ENCODE results near the gene CALD1.

Gene CALD1

DNA sequence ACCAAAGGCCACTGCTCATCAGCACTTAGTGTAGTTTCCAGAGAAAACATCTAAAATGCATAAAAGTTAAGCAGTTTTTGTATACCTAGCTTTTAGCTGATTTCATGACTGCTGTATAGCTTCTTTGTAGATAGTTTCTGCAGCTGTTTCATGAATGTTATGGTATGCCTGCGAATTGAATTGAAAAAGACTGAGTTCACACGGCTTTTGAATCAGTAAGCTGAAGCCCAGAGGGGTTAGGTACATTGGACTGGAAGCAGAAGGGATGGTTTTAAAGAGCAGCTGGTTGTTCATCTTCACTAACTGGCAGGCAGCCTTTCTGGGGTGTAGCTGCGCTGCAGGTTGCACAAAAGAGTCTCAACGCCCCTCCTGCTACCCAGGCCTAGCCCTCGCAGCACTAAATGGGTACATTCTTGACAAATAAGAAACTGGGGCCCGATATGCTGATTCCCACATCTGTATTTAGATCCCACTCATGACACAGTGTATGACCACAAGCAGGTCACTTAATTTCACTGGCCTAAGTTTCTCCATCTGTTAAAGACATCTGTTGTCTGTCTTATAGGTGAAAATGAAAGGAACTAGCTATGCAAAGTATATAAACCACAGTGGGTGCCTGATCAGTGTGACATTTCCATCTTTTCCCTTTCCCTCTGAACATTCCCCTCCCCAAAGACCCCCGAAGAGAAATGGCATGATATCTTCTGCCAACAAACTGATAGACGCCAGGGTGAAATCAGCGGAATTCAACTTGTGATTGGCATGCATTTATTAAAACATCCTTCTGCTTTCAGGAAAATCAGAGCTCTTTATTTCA lies 120.9 kb downstream of the CALD1 start:
- no peak for DNase-seq

DNA sequence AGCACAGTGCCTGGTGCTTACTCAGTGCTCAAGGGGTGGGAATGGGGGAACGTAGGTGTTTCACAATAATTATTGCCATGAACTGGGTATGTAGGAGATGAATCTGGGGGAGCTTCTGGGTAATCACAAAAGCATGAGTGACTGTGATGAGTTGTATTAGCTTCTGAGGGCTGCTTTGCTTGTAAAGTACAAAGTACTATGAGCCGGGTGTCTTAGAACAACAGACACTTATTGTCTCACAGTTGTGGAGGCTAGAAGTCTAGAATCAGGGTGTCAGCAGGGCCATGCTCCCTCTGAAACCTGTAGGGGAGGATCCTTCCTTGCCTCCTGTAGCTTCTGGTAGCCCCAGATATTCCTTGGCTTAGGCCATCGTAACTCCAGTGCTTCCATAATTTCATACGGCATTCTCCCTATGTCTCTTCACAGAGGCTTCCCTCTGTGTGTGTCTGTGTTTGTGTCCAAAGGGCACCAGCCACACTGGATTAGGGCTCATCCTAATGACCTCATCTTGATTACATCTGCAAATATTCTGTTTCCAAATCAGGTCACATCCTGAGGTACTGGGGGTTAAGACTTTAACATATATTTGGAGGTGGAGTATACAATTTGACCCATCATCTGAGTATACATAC lies 122.1 kb downstream of the CALD1 start:
- DNase-seq: no peak

DNA sequence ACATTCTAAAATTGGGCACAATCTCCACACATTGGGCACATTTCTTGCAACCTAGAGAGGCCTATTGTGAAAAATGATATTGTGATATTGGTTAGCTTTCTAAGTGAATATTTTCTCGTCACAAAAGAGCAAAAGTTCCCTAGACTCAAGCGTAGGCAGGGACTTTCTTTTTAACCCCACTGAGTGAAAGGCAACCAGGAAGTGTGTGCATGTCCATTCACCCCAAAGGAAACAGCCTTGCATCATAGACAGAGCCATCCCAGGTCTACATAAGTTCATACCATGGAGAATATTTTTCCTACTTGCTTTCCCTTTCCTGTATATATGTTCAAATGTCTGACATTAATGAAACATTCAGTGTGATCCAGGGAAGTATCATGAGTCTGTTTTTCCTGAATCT lies 122.6 kb downstream of the CALD1 start:
- DNase-seq: no peak

DNA sequence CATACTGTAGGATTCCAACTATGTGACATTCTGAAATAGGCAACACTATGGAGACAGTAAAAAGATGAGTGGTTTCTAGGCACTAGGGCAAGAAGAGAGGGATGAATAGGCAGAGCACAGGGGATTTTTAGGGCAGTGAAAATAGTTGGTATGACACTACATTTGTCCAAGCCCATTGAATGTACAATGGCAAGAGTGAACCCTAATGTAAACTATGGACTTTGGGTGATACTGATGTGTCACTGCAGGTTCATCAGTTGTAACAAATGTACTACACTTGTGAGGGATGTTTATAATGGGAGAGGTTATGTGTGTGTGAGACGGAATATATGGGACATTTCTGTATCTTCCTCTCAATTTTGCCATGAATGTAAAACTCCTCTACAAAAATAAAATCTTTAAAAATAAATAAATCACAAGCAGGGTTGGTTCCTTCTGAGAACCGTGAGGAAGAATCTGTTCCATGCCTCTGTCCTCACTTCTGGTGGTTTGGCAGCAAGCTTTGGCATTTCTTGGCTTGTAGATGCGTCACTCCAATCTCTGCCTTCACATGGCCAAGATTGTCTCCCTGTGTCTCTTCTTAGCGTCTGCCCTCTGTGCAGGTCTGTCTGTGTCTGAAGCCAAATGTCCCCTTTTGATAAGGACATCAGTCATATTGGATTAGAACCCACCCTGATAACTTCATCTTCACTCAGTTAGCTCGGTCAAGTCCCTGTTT lies 123.8 kb downstream of the CALD1 start:
- no peak for DNase-seq

DNA sequence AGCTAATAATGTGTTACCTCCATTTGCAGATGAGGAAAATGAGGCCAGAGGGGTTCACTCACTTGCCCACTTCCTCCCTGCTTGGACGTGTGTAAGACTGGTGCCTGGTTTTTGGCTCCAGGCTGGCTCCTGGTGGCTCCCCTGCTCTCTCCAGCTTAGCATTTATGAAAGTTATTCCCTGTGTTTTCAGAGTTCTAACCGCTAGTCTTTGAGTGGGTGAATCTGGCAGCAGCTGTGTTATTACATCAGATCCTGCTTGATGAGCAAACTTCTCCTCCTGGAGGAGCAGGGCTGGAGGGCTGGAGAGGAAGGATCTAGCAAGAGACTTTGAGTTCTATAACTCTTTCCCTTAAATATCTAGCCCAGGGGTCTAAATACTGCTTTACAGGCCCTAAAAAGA lies 125.9 kb downstream of the CALD1 start:
- DNase-seq: no peak

DNA sequence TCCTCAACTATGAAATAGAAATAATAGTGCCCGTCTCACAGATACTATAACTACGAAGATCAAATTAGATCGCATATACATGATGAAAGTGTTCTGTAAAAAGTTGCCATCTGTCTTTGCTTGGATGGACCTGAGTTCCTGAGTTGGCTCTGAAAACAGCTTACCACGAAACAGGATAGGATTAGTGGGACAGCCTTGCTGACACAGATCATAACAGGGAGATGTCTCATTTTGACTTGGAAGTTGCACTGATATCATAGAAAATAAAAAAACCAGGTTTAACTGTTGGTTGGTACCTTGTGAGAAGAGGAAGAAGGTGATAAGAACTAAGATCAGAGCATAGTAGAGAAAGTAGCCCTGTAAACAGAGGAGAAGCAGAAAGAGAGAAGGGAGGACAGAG lies 127.6 kb downstream of the CALD1 start:
- DNase-seq: no peak

DNA sequence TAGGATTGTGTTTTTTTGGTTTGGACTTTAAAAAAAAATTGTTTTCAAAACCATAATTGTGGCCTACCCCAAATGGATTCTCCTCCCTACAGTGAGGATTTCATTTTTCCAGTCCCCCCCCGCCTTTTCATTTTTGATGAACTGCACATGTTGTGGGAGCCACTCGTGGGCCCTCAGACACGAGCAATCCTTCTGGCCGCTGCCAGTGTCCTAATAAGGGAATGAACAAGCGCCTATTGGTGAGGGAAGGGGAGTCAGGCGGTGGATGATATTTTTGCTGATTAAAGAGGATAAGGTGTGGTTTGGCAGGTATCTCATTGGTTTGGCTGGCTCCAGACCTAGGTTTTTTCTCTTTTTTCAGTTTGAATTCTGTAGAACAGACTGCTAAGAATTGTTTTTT lies 128.2 kb downstream of the CALD1 start:
- no peak for DNase-seq

DNA sequence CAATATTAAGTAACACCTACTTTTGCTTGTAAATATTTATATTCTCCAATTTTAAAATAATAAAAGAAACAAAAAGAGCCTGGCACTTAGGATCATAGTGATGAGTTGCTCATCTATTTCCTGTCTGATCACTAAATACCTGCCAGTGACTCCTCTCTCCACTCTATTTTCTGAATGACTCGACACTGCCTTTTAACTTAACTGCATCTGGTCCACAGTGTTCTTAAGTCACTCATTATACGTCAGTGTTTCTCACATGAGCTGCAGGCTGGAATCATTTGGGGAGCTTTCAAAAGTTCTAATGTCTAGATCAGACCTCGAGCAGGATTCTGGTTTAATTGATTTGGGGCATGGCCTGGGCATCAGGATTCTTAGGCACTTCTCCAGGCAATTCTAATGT lies 128.9 kb downstream of the CALD1 start:
- DNase-seq: no peak

DNA sequence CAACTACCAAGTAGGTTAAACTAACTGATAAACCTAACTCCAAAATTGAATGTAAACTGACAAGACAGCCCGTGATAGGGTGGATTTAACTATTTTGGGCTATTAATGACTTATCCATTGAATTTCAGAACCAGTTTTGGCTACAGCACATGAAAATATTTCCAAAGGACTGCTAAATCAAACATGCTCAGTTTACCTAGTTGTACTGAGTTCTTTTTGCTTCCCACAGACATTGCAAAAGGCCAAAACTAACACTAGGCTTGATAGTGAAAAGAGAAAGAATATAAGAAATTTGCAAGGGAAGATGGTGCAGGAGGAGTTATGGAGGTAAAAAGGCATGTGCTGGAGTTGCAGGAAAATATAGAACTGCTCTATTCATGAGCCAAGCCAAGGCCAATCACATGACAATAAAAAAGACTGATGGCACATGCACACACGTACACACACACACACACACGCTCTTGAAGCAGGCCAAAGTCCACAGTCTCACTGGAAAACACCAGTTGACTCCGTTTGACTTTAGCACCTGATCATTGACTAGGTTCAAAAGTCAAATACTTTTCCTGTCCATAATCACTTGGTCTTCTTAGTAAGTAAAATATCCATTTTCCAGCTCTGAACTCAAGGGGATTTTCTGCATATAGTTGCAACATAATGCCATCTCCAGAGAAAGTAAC lies 130.9 kb downstream of the CALD1 start:
- no peak for DNase-seq

DNA sequence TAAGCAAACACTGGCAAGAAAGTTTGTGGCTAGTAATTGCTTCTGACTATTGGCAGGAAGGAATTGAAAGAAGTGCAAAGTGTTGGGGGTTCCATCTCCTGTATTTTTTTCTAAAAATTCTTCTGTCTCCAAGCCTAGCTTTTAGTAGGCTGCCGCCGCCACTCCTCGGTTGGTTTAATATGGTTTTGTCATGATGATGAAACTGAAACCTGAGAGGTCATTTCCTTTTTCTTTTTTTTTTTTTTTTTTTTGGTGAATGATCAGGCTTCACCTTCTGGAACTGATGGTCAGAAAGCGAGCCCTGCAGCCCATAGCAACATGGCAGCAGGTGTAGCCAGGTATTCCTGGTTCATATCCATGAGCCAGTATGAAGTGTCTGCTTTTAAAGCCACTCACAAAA lies 131.5 kb downstream of the CALD1 start:
- no peak for DNase-seq

DNA sequence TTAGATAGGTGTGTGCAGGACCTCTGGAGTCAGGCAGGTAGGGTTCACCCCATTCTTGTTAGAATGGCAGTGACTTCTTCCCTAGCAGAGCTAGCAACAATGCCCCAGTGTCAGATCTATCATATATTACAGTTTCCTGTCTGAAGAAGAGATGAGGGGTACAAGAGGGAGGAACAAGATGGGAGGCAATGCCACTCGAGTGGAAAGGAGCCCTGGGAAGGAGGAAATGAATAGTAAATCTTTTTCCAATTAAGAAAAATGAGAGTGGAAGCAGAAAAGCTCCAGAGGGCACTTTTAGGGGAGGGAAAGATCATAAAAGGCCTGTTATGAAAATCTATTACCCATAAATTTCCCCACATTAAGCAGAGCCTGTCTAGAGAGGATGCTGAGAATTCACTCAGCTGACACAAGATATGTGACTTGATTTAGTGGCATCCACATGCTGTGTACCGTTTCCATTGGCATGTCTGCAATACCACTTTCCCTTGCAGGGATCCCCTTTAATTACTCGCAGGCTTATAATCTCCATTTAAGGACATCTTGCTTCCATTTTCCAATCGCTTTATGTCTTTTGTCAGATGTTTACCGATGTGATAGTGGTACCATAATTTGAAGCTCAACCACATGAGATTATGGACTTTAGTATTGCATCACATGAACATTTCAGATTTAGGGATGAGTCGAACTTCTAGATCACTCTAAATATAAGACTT lies 136.9 kb downstream of the CALD1 start:
- no peak for DNase-seq

DNA sequence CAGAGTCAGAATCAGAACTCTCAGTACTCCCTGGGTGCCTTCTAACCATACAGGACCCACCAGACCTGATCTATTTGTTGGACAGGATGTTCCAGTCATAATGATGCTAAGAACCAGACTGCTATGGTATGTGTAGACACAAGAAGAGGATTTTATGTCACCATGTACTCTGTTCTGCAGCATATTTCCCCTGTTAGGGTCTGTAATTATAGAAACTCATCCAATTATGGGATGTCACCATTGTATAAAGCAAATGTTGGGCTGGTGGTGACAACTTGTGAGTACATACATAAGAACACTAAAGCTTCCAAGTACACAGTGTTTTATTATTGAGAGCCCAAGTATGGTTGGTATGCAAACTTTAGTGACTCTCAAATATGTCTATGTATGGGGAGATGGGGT lies 139.8 kb downstream of the CALD1 start:
- DNase-seq: no peak

DNA sequence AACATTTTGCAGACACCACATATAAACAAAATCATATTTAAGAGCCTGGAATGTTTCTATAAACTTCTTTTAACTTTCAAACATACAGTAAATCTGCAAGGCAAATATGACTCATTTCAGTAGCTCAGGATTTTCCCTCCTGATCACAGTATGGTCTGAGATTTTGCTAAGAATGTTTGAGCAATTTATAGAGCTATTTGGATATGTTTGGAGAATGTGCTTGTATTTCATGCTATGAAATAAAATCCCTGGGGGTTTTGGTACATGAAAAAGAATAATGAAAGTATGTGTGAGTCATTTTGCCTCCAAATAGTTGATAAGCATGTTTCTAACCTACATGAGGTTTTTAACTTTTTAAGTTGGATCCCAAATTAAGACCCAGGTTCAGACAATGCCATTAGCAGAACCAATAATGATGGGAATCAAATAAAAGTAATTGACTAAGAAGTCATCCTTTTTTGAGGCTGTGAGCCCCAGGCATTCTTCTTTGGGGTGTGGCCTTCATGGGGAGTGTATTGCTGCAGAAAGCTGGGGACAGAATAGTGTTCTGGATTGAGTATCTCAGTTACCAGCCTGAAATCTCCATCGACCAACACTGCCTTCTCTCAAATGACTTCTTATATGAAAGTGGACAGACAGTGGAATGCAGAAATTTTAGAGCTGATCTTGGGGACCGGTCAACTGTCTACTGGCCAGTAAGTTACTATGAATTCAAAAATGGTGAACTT lies 140.8 kb downstream of the CALD1 start:
- DNase-seq: no peak

DNA sequence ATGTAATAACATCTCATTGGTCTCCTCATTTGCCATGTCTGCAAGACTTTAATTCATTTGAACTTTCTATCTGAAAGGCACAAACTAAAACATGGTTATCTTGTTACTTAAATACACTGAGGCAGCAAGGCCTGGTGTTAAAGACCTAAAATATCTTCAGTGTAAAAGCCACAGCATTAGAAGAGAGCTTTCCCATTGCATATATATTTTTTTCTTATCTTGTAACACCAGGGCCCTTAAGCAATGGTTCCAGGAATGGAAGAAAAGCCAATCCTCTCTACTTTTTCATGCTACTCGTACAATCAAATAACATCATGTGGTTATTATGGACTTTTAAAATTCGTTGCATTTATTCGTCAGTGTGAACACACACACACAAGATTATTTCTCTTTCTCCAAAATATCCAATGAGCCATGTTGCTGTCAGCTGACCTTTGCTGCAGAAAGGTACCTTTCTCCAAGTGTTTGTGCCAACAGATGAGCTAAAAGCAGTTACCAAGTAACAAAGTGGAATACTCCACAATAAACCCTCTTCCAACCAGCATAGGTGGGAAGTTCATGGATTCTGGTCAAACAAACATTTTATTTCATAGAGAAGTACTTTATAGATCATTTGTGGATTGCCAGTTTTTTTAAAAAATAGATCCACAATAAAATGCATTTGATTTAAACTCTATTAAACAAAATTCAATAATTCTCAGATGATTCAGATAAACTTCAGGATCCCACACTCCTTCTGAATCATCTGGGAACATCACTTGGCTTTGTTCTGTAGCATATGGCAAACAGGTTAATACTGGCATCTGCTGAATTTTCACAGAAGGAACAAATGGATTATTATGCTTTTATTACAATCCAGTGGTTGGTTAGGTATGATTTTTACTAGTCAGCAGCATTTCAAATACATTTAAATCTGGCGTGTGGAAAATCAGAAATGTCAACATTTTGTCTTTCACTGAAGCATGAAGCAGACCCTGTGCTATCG lies 143.6 kb downstream of the CALD1 start:
- no peak for DNase-seq

DNA sequence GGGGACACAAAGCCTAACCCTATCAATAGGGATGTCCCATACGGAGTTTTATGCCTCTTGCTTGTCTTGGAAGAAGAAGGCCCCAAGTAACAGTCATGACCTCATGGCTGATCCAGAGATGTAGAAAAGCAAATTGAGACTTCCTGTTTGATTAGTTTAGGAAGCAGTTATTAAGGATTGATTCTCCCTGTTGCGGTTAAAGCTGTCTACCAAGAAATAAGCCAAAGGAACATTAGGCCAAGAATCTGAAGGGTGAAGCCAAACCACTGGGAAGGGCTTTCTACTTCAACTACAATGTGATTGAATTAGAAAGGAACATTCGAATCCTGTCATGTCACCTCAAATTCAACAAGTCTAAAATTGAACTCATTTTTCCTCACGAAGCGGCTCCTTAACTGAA lies 146.3 kb downstream of the CALD1 start:
- DNase-seq: no peak

DNA sequence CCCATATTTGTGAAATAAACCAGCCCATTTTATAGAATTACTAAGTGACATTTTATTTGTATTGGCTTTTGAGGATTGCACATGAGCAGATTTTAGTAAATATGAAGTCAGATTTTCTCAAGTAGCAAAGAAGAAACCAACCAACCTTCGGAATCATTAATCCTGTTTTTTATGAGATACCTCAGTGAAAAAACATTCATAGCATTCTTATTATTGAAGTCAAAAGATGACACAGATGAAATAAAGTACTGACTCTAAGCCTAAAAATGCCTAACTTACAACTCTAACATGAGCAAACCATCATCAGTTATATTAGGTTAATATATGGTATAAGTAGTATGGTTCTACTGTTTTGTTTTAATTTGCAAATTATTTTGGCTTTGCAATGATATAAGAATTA lies 147.0 kb downstream of the CALD1 start:
- DNase-seq: no peak

DNA sequence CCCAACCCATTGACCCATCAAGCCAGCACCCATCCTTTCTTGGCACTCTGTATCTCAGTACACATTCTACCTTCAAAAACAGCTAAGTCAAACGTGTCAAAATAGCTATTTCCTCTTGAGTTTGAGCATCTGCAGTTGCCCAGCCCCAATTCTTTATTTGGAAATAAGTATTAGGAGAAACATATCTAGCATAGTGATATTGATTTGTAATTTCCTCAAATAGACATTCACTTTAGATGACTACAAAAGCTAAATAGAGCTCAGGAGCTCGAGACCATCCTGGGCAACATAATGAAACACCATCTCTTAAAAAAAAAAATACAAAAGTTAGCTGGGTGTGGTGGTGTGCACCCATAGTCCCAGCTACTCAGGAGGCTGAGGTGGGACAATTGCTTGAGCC lies 147.6 kb downstream of the CALD1 start:
- no peak for DNase-seq

DNA sequence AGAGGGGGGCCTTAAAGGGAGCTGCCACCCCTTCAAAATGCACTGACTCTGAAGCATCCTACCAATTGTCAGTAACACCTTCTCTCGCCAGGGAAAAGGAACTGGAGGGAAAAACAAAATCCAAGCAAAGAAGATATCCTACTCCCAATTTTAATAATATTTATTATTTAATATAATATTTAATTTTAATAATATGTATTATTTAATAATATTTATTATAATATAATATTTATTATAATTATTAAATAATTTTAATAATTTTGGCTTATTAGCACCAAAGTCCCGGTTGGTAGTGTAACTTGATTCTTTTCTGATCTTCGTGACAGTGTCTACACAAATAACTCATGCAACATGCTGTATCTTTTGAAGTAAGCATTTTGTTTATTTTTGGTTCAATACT lies 148.3 kb downstream of the CALD1 start:
- no peak for DNase-seq

DNA sequence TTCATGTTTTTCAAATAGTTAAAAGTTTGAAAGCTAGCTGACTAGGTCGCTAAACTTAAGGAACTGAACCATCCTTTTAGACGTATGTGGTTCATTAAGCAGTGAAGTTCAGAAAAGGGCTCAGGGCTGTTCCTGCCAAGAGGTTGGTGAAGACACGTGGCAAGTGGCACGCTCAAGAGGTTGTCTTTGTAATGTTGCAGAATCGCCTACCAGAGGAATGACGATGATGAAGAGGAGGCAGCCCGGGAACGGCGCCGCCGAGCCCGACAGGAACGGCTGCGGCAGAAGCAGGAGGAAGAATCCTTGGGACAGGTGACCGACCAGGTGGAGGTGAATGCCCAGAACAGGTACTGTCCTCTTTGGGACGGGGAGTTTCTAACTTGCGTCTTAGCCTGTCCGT lies 149.1 kb downstream of the CALD1 start:
- DNase-seq: no peak

DNA sequence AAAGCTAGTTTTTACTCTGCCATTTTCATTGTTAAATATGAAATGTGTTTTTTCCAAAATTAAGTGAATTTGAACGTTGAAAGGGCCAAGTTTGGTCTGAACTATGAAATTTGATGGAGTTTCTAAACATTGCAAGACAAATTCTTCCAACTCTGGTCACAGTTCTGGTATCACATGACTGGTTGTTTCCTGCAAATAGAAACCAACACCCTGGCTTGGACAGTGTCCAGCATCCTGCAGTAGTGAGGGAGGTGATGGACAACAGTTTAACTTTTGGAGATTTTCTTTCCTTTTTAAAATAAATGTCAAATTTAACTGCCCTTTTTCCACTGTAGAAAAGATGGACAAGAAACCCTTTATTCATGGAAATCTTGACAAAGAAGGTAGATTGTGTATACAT lies 152.1 kb downstream of the CALD1 start:
- DNase-seq: no peak

Data from stimulated activated CD4-positive, alpha-beta T cell treated with anti-CD3 and anti-CD28 coated beads, Interleukin-2, amount 100 ng/mL, for 24 hours (primary cell).